Spleen (tissue), 11 donors: Measurements from ENCODE around the gene ARF1. TPM values are rescaled to one million over a fixed set of nuclear protein-coding genes. Genes with fewer than 3 reads are reported as not detected.
A peak's percentile ranks its signal among the peaks of the same experiment; 100 is the strongest.

Experiments
- DNase-seq: peaks from one replicate; pipeline ENCODE4 v3.0.0-alpha.2; 2020
- H3K27ac ChIP-seq, 8 donors: fragments of 200-600 bp; sonication (generic) in 7 of 8; 1 replicate in 4 of 8; 2 replicates in 4 of 8; pipeline versions ENCODE4 v1.5.0 to v1.8.0; 2016 to 2021; ENCODE audit warnings: inconsistent platforms in 4 of 8, mild to moderate bottlenecking in 4 of 8, moderate library complexity in 1 of 8
- H3K27me3 ChIP-seq, 7 donors: fragments of 200-600 bp; sonication (generic) in 6 of 7; replicated peaks in 1 of 7; 1 replicate in 4 of 7; 2 replicates in 3 of 7; pipeline versions ENCODE4 v1.5.0 to v1.8.0; 2016 to 2021; ENCODE audit warnings: inconsistent platforms in 3 of 7, mild to moderate bottlenecking in 1 of 7
- H3K36me3 ChIP-seq, 6 donors: fragments of 200-600 bp; sonication (generic) in 5 of 6; 1 replicate in 4 of 6; 2 replicates in 2 of 6; pipeline versions ENCODE4 v1.5.0 to v1.8.0; 2016 to 2021; ENCODE audit warnings: inconsistent platforms in 2 of 6
- H3K4me1 ChIP-seq, 6 donors: fragments of 200-600 bp; sonication (generic) in 5 of 6; 1 replicate in 3 of 6; 2 replicates in 3 of 6; pipeline versions ENCODE4 v1.5.0 to v1.8.0; 2016 to 2021; ENCODE audit warnings: inconsistent platforms in 3 of 6
- H3K4me3 ChIP-seq, 8 donors: fragments of 200-600 bp; sonication (generic) in 7 of 8; 1 replicate in 4 of 8; 2 replicates in 4 of 8; pipeline versions ENCODE4 v1.5.0 to v1.8.0; 2016 to 2021; ENCODE audit warnings: inconsistent platforms in 4 of 8, mild to moderate bottlenecking in 4 of 8, moderate library complexity in 2 of 8
- H3K9me3 ChIP-seq, 8 donors: fragments of 200-600 bp; sonication (generic) in 7 of 8; 1 replicate in 4 of 8; 2 replicates in 4 of 8; pipeline versions ENCODE4 v1.5.0 to v1.8.0; 2016 to 2021; ENCODE audit warnings: inconsistent platforms in 4 of 8
- CTCF ChIP-seq, 11 experiments: fragments of 200-600 bp in 7 of 11; fragments of 450-650 bp in 4 of 11; sonication (generic) in 4 of 11; IDR thresholded peaks in 8 of 11; conservative IDR thresholded peaks in 3 of 11; 1 replicate in 7 of 11; 2 replicates in 4 of 11; pipeline versions ENCODE4 v1.4.0 to v1.8.0; 2016 to 2021; ENCODE audit warnings: antibody characterized with exemption in 11 of 11, inconsistent platforms in 4 of 11, mild to moderate bottlenecking in 1 of 11
- POLR2A ChIP-seq, 3 donors: fragments of 450-650 bp; IDR thresholded peaks; one replicate each; pipeline ENCODE4 v1.5.1; 2017; ENCODE audit warnings: antibody characterized with exemption in 3 of 3, mild to moderate bottlenecking in 1 of 3
- POLR2AphosphoS5 ChIP-seq, 3 donors: sonication (generic); formaldehyde crosslinking; IDR thresholded peaks; one replicate each; pipeline ENCODE4 v1.5.1; 2017; ENCODE audit warnings: antibody characterized with exemption in 3 of 3
- WGBS, 5 donors: extraction: QIAGEN DNeasy Blood & Tissue Kit in 3 of 5; methylation state at CpG; one replicate each; pipeline versions ENCODE4 v1.1.5 to v1.1.7; 2013 to 2018; 5-methylcytosine and 5-hydroxymethylcytosine counted together
- intact Hi-C: fragments of 100-400 bp; cut with DNase I; formaldehyde crosslinking; loops from one replicate; pipeline ENCODE4 v1.15.0; 2023; ENCODE audit warnings: low total_unique reads
- polyA plus RNA-seq, 3 donors: library from polyadenylated mRNA; stranded (reverse); fragments of 200-250 nt; gene quantifications; one replicate each; pipeline ENCODE4 v1.2.1, GENCODE V29; 2013
- total RNA-seq, 7 donors: library from RNA; depleted of rRNA in 3 of 7; stranded (reverse); fragments of >200 nt in 3 of 7; fragmentation: NEBNext Ultra II Directional in 4 of 7; extraction: Animal tissue kit (Norgen Biotek cat#: 25700) in 4 of 7; gene quantifications; one replicate each; pipeline versions ENCODE4 v1.1.0 to v1.2.1, GENCODE V29; 2016 to 2021
- donor health status: healthy with polysubstance abuse.
- donor health status: DM: no; HTN: no; CAD: no; lungs with moderate emphysema.
- donor health status: DM: no; HTN: no; CAD: no.
- donor health status: Bipolar disorder and iron deficiency.
- donor health status: healthy.
- donor health status: DM: no; HTN: no; CAD: no.
- donor health status: DM: yes; HTN: yes; CAD: no.

ARF1 gene
- total and polyA plus RNA-seq, 10 donors = 150 to 387 (median 324) TPM

GRCh38 chr1:228108055-228108690 lies 25.7 kb downstream of the ARF1 start:
- 66 to 79% (median 70%) methylated on average over 11 of the region's 11 CpGs for WGBS, 5 donors
- H3K27me3 ChIP-seq = no peaks in the 10 kb centered on the region
- H3K27ac ChIP-seq = peak overlapping the region in 7 of 8 donors; percentile 84 to 96 (median 90)
- H3K4me3 ChIP-seq = peak overlapping the region; percentile 66 to 95 (median 90)
- H3K4me1 ChIP-seq = peaks cover 20 to 63% (median 43%) of the 10 kb centered on the region in 6 donors
- intact Hi-C loops = no loop called here
- peak; percentile 82 for DNase-seq
- no peak for TF ChIP-seq POLR2A (IDR thresholded peaks at IDR 0.05)
- TF ChIP-seq POLR2AphosphoS5 (IDR thresholded peaks at IDR 0.05) = no peak
- no peaks in the 10 kb centered on the region for H3K9me3 ChIP-seq
- peaks cover 0 to 27% (median 20%) of the 10 kb centered on the region in 6 donors for H3K36me3 ChIP-seq

GRCh38 chr1:228108742-228109072 lies 26.2 kb downstream of the ARF1 start:
- TF ChIP-seq POLR2A (IDR thresholded peaks at IDR 0.05) (no peak), POLR2AphosphoS5 (IDR thresholded peaks at IDR 0.05) (no peak), CTCF (IDR thresholded peaks at IDR 0.05 in 8 of 11, conservative IDR thresholded peaks at IDR 0.05 in 3 of 11) (no peak)
- H3K27ac ChIP-seq = peak overlapping the region; percentile 84 to 96 (median 89)
- DNase-seq = no peak
- WGBS, 5 donors = 0 to 6% (median 5%) methylated on average over 3 to 8 of the region's 8 CpGs
- no peaks in the 10 kb centered on the region for H3K9me3 ChIP-seq
- peaks cover 0 to 27% (median 20%) of the 10 kb centered on the region in 6 donors for H3K36me3 ChIP-seq
- H3K4me1 ChIP-seq = peaks cover 17 to 59% (median 37%) of the 10 kb centered on the region in 6 donors
- H3K4me3 ChIP-seq = peak overlapping the region; percentile 66 to 95 (median 90)
- intact Hi-C loops = no loop called here
- H3K27me3 ChIP-seq = no peaks in the 10 kb centered on the region

GRCh38 chr1:228109073-228109961 lies 26.8 kb downstream of the ARF1 start, which contains the start of gene MRPL55:
MRPL55 (minus strand) TSS chr1:228109299; CDS start chr1:228108260, 1,039 bp downstream.
- Histone ChIP-seq H3K36me3 (peaks cover 0 to 27% (median 20%) of the 10 kb centered on the region in 6 donors), H3K9me3 (no peaks in the 10 kb centered on the region), H3K4me3 (peak within 1 kb of the TSS; percentile 66 to 95 (median 90)), H3K27ac (peak within 1 kb of the TSS; percentile 84 to 96 (median 89)), H3K27me3 (no peaks in the 10 kb centered on the region), H3K4me1 (peaks cover 11 to 52% (median 31%) of the 10 kb centered on the region in 6 donors)
- TF ChIP-seq POLR2AphosphoS5 (IDR thresholded peaks at IDR 0.05) (peak; percentile 100), CTCF (IDR thresholded peaks at IDR 0.05 in 8 of 11, conservative IDR thresholded peaks at IDR 0.05 in 3 of 11) (peak in 6 of 11 experiments; percentile 21 to 58 (median 42)), POLR2A (IDR thresholded peaks at IDR 0.05) (peak; percentile 51 to 88 (median 66))
- intact Hi-C loops = no loop called here
- DNase-seq = peak; percentile 100
- WGBS, 5 donors = 0 to 1% (median 1%) methylated on average over 40 to 66 of the region's 66 CpGs

GRCh38 chr1:228109962-228110488 lies 27.5 kb downstream of the ARF1 start:
- DNase-seq = no peak
- peak overlapping the region; percentile 75 to 96 (median 88) for H3K27ac ChIP-seq
- H3K4me1 ChIP-seq = peaks cover 11 to 45% (median 28%) of the 10 kb centered on the region in 6 donors
- no peaks in the 10 kb centered on the region for H3K27me3 ChIP-seq
- H3K36me3 ChIP-seq = peaks cover 0 to 27% (median 20%) of the 10 kb centered on the region in 6 donors
- H3K9me3 ChIP-seq = no peaks in the 10 kb centered on the region
- WGBS, 5 donors = 33 to 48% (median 37%) methylated on average over 15 of the region's 15 CpGs
- peak in 1 of 3 donors; percentile 21 for TF ChIP-seq POLR2AphosphoS5 (IDR thresholded peaks at IDR 0.05)
- no peak for TF ChIP-seq CTCF (IDR thresholded peaks at IDR 0.05 in 8 of 11, conservative IDR thresholded peaks at IDR 0.05 in 3 of 11)
- no peak for TF ChIP-seq POLR2A (IDR thresholded peaks at IDR 0.05)
- intact Hi-C loops = no loop called here
- peak overlapping the region; percentile 66 to 95 (median 90) for H3K4me3 ChIP-seq
